Astrocyte (in vitro differentiated cells and primary cell): ENCODE measurements around the gene STC2. TPM values are rescaled to one million over a fixed set of nuclear protein-coding genes. Genes with fewer than 3 reads are reported as not detected.

ENCODE experiments used
- DNase-seq: peaks from one replicate; pipeline ENCODE4 v3.0.0-alpha.2; 2010; ENCODE audit warnings: low read depth
- FAIRE-seq: peaks from 2 replicates; lab custom pipeline; 2011; peaks lifted over from hg19 to GRCh38; lab: Jason Lieb, UNC
- H2AFZ ChIP-seq: 2 replicates; pipeline ENCODE4 v1.6.0; 2012; ENCODE audit warnings: low read depth, low read length, inconsistent platforms
- H3K27ac ChIP-seq: 2 replicates; pipeline ENCODE4 v1.5.1; 2011; ENCODE audit warnings: low read depth, low read length, inconsistent platforms
- H3K27me3 ChIP-seq: 2 replicates; pipeline ENCODE4 v1.6.0; 2011; ENCODE audit warnings: low read length, inconsistent platforms; ENCODE audit not compliant: insufficient read depth
- H3K36me3 ChIP-seq: 2 replicates; pipeline ENCODE4 v1.5.1; 2011; ENCODE audit warnings: low read length, inconsistent platforms; ENCODE audit not compliant: insufficient read depth
- H3K4me1 ChIP-seq: 2 replicates; pipeline ENCODE4 v1.5.1; 2011; ENCODE audit warnings: low read length, inconsistent platforms; ENCODE audit not compliant: insufficient read depth
- H3K4me2 ChIP-seq: 2 replicates; pipeline ENCODE4 v1.6.0; 2012; ENCODE audit warnings: low read length, inconsistent platforms
- H3K4me3 ChIP-seq: 2 replicates; pipeline ENCODE4 v1.5.1; 2011; ENCODE audit warnings: low read depth, mild to moderate bottlenecking, low read length, inconsistent platforms; ENCODE audit not compliant: insufficient read depth
- H3K79me2 ChIP-seq: 2 replicates; pipeline ENCODE4 v1.6.0; 2012; ENCODE audit warnings: mild to moderate bottlenecking, low read length, inconsistent platforms; ENCODE audit not compliant: insufficient read depth
- H3K9ac ChIP-seq: 2 replicates; pipeline ENCODE4 v1.6.0; 2012; ENCODE audit warnings: mild to moderate bottlenecking, low read length, inconsistent platforms
- H3K9me3 ChIP-seq: 2 replicates; pipeline ENCODE4 v1.5.1; 2012; ENCODE audit warnings: low read depth, mild to moderate bottlenecking, low read length, inconsistent platforms; ENCODE audit not compliant: insufficient read depth
- H4K20me1 ChIP-seq: 2 replicates; pipeline ENCODE4 v1.6.0; 2012; ENCODE audit warnings: low read length, inconsistent platforms; ENCODE audit not compliant: insufficient read depth
- H3K27ac Mint-ChIP-seq: one replicate; pipeline ENCODE4 v1.8.0; 2021; ENCODE audit warnings: mild to moderate bottlenecking, mixed read lengths; ENCODE audit not compliant: unreplicated experiment
- H3K27me3 Mint-ChIP-seq: one replicate; pipeline ENCODE4 v1.8.0; 2021; ENCODE audit warnings: low read depth, mixed read lengths; ENCODE audit not compliant: unreplicated experiment
- H3K36me3 Mint-ChIP-seq: one replicate; pipeline ENCODE4 v1.8.0; 2021; ENCODE audit warnings: low read depth, mixed read lengths; ENCODE audit not compliant: unreplicated experiment
- H3K4me1 Mint-ChIP-seq: one replicate; pipeline ENCODE4 v1.8.0; 2021; ENCODE audit warnings: low read depth, mixed read lengths; ENCODE audit not compliant: unreplicated experiment
- H3K4me3 Mint-ChIP-seq: one replicate; pipeline ENCODE4 v1.8.0; 2021; ENCODE audit warnings: mild to moderate bottlenecking, moderate library complexity, mixed read lengths; ENCODE audit not compliant: unreplicated experiment
- H3K9me3 Mint-ChIP-seq: one replicate; pipeline ENCODE4 v1.8.0; 2021; ENCODE audit warnings: mild to moderate bottlenecking, mixed read lengths; ENCODE audit not compliant: unreplicated experiment
- CTCF ChIP-seq: IDR thresholded peaks from 2 replicates; pipeline ENCODE4 v1.5.1; 2011; ENCODE audit warnings: low read depth, mild to moderate bottlenecking, inconsistent platforms, low read length, moderate library complexity; ENCODE audit not compliant: insufficient read depth
- EZH2 ChIP-seq: IDR thresholded peaks from 2 replicates; pipeline ENCODE4 v1.6.1; 2012; ENCODE audit warnings: mild to moderate bottlenecking, low read length, inconsistent platforms; ENCODE audit not compliant: insufficient read depth
- total RNA-seq: library from RNA; stranded (reverse); gene quantifications from 2 replicates; pipeline ENCODE4 v1.2.1, GENCODE V29; 2021

STC2 gene
- total RNA-seq, 1 donor from 2014 or later = 206 TPM

GRCh38 chr5:173316339-173317020 lies 11.7 kb downstream of the STC2 start:
- Mint-ChIP-seq H3K27me3 (peaks cover 3% of the 10 kb centered on the region), H3K4me3 (peak overlapping the region; percentile 20), H3K9me3 (no peaks in the 10 kb centered on the region), H3K36me3 (peaks cover 54% of the 10 kb centered on the region), H3K4me1 (peaks cover 40% of the 10 kb centered on the region), H3K27ac (peak overlapping the region; percentile 79)
- Histone ChIP-seq H2AFZ (no peak overlapping the region), H3K9me3 (no peaks in the 10 kb centered on the region), H3K4me3 (peak overlapping the region; percentile 22), H4K20me1 (peaks cover 8% of the 10 kb centered on the region), H3K79me2 (no peaks in the 10 kb centered on the region), H3K4me2 (peak overlapping the region; percentile 66), H3K9ac (peak overlapping the region; percentile 60), H3K36me3 (peaks cover 31% of the 10 kb centered on the region), H3K27me3 (no peaks in the 10 kb centered on the region), H3K27ac (peak overlapping the region; percentile 42), H3K4me1 (peaks cover 26% of the 10 kb centered on the region)
- DNase-seq (no peak), FAIRE-seq (no peak)
- TF ChIP-seq EZH2 (no peak), CTCF (no peak)

- Histone ChIP-seq H3K27ac (peak overlapping the region; percentile 42), H3K27me3 (no peaks in the 10 kb centered on the region), H3K79me2 (no peaks in the 10 kb centered on the region), H3K9me3 (no peaks in the 10 kb centered on the region), H3K4me2 (peak overlapping the region; percentile 66), H2AFZ (no peak overlapping the region), H3K4me3 (peak overlapping the region; percentile 22), H3K4me1 (peaks cover 33% of the 10 kb centered on the region), H3K36me3 (peaks cover 27% of the 10 kb centered on the region), H3K9ac (peak overlapping the region; percentile 60), H4K20me1 (peaks cover 8% of the 10 kb centered on the region)
- H3K36me3 Mint-ChIP-seq = peaks cover 49% of the 10 kb centered on the region
- FAIRE-seq (peak; percentile 92), DNase-seq (peak; percentile 73)
- peaks cover 41% of the 10 kb centered on the region for H3K4me1 Mint-ChIP-seq
- no peaks in the 10 kb centered on the region for H3K9me3 Mint-ChIP-seq
- peak overlapping the region; percentile 67 for H3K27ac Mint-ChIP-seq
- H3K27me3 Mint-ChIP-seq = peaks cover 7% of the 10 kb centered on the region
- TF ChIP-seq CTCF (no peak), EZH2 (no peak)
- peak overlapping the region; percentile 20 for H3K4me3 Mint-ChIP-seq
Observed at GRCh38 chr5:173315495-173316338, 12.5 kb downstream of the STC2 start.
